Medulla oblongata (tissue), 1 donor: Measurements from ENCODE around the gene KRTAP26-1.

Experiments used
- DNase-seq: peaks from one replicate; pipeline ENCODE4 v3.0.0-alpha.2; 2015; ENCODE audit errors: extremely low spot score

The KRTAP26-1 gene

DNA sequence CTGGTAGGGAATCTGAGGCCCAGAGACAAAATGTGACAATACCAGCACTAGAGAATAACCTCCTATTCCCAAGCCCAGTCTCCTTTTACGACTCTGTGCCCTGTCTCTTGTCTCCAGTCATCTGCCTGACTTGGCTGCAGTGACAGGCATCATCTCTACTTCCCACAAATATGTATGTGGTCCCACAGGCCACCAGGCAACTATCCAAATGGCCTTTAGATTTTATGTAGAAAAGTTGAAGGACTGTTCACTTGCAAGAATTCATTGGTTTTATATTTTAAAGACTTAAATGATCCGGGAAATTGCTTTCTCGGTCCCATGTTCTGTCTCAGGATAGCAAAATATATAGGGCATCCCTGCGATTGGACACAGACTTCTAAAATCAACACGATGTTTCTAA is 49.0 kb downstream of the KRTAP26-1 start:
- DNase-seq: no peak

DNA sequence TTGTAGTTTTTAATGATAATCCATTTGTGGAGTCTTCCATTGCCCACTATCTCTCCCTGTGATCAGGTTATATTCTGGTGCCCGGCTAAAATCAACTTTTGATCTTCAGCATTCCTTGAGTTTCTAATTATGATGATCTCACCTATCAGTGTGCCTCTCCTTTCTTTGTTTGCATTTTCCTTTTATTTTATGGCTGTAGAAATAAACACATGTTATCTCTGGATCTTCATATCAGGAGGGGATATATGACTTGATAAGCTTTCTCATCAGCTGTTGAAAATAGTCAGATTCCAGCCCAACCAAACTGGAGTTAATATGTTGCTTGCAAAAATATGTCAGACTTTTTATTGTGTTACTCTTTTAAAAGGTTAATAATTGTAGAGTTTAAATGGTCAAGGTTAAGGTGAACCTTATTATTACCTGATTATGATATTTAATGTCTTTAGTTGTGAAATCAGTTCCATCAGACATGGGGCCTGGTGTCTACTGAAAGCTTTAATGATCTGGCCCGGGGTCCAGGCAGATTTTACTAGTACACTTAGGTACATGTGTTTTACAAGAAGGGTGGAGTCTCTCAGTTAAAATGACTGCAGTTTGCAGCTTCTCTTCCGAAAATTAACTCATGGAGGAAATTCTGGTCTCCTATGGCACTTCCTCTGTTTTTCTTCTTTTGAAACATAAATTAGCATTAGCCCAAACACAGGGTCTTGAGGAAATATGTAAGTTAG is 50.1 kb downstream of the KRTAP26-1 start:
- DNase-seq: no peak
